Measurements from ENCODE around the gene ARHGAP31. TPM values are rescaled to one million over a fixed set of nuclear protein-coding genes. Genes with fewer than 3 reads are reported as not detected.

ARHGAP31 gene
- total and polyA plus RNA-seq, 2 of the 8 experiments (the other 6 are each of a cell fraction or from before 2014, with no cell fraction given), result 1.1 to 7.6 TPM

DNA sequence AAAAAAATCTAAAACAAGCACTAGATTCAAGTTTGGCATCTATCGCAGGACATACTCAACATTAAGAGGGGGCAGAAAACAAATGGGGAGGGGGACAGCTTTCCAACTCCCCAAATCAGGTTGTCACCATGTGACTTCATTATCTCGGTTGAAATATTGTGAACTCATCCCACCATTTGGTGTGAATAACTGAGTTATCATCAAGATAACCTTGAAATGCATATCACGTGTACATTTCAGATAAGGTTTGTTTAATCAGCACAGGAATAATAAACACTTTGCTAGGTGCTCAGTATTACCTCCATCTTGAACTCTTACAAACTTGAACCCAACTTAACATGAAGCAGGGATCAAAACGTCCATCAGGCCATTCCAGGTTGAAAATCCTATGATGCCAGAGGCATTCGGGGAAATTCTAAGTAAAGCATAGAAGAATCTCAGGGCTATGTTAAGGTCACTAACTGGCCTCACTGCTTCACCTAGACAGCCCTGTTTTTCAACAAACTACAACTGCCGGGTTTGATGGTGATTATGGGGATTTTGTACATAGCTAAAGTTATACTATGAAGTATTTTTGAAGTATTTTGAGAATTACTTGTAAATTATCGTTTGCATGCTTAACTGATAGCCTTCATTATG is 3.0 kb upstream of the ARHGAP31 start (continued):
- TF ChIP-seq JUN (IDR thresholded peaks at IDR 0.05; ENCODE audit: low read depth, low read length), result no peak
- TF ChIP-seq HDAC2 (IDR thresholded peaks at IDR 0.05; ENCODE audit: borderline replicate concordance in 1 of 2, low read depth in 2 of 2, low read length in 2 of 2), result no peak
- no peak for TF ChIP-seq SRF (IDR thresholded peaks at IDR 0.05; ENCODE audit: low read depth, low read length)
- no peak for TF ChIP-seq TEAD4 (IDR thresholded peaks at IDR 0.05; ENCODE audit: low read depth, low read length)
- no peak for TF ChIP-seq CEBPB (IDR thresholded peaks at IDR 0.05; ENCODE audit: low read depth, low read length)
- TF ChIP-seq BACH1 (IDR thresholded peaks at IDR 0.05; ENCODE audit: low read length), result no peak
- TF ChIP-seq NANOG (IDR thresholded peaks at IDR 0.05; ENCODE audit: insufficient read depth, low read depth, low read length, poor library complexity, severe bottlenecking), result no peak
- TF ChIP-seq CHD2 (IDR thresholded peaks at IDR 0.05; ENCODE audit: low read length), result no peak

Data from H1 (cell line).